HG03432 (cell line): ENCODE results near the gene BAX.

Experiments
- ATAC-seq: cut with Tn5 transposase; IDR thresholded peaks from one replicate; pipeline ENCODE4 v1.9.1; 2021; ENCODE audit warnings: mild to moderate bottlenecking, moderate library complexity; ENCODE audit not compliant: unreplicated experiment

Gene BAX

GRCh38 chr19:48982280-48982679 lies 27.6 kb downstream of the BAX start:
- no peak for ATAC-seq

GRCh38 chr19:48985711-48986110 lies 31.0 kb downstream of the BAX start:
- ATAC-seq, result no peak

- no peak for ATAC-seq
Observed at GRCh38 chr19:48986211-48986610, 31.5 kb downstream of the BAX start.

GRCh38 chr19:48987323-48987722 lies 32.6 kb downstream of the BAX start:
- ATAC-seq, result no peak

- ATAC-seq, result no peak
Observed at GRCh38 chr19:48988286-48988685, 33.6 kb downstream of the BAX start.

- ATAC-seq, result no peak
Observed at GRCh38 chr19:48988860-48989259, 34.2 kb downstream of the BAX start.

- no peak for ATAC-seq
Observed at GRCh38 chr19:48989701-48990291, 35.1 kb downstream of the BAX start.

GRCh38 chr19:48990400-48990799 lies 35.7 kb downstream of the BAX start:
- ATAC-seq, result no peak

GRCh38 chr19:48991011-48991609 lies 36.4 kb downstream of the BAX start:
- no peak for ATAC-seq

GRCh38 chr19:48991873-48992580 lies 37.4 kb downstream of the BAX start:
- no peak for ATAC-seq

GRCh38 chr19:48992581-48993174 lies 38.0 kb downstream of the BAX start:
- ATAC-seq, result peak; percentile 2

GRCh38 chr19:48993175-48994034 lies 38.7 kb downstream of the BAX start, which contains the start of the genes GYS1 and RUVBL2:
GYS1 (minus strand) TSS chr19:48993309; CDS start chr19:48993112, 197 bp downstream.
RUVBL2 (plus strand) TSS chr19:48993887; CDS start chr19:48993912, 25 bp downstream.
- peak; percentile 86 for ATAC-seq

- no peak for ATAC-seq
Observed at GRCh38 chr19:48994035-48994386, 39.3 kb downstream of the BAX start.

GRCh38 chr19:48997972-48998371 lies 43.3 kb downstream of the BAX start:
- ATAC-seq, result no peak

- no peak for ATAC-seq
Observed at GRCh38 chr19:48999481-49000325, 45.0 kb downstream of the BAX start.

GRCh38 chr19:49004133-49004532 lies 49.5 kb downstream of the BAX start:
- ATAC-seq, result no peak

GRCh38 chr19:49004964-49005614 lies 50.4 kb downstream of the BAX start:
- no peak for ATAC-seq

- ATAC-seq, result no peak
Observed at GRCh38 chr19:49006905-49007304, 52.2 kb downstream of the BAX start.

GRCh38 chr19:49009828-49010227 lies 55.2 kb downstream of the BAX start:
- no peak for ATAC-seq
